Caco-2 (cell line): ENCODE data around the gene PDE11A. TPM values are rescaled to one million over a fixed set of nuclear protein-coding genes. Genes with fewer than 3 reads are reported as not detected.

Experiments
- BruUV-seq: library from RNA; stranded (reverse); fragments of 400-500 nt; replicated peaks from 2 replicates; lab custom pipeline; 2021; lab: Mats Ljungman, UMichigan
- CTCF ChIA-PET: fragments of 300-600 bp; sonication (Branson Sonifier 250); formaldehyde crosslinking; loops from one replicate; lab custom pipeline; 2022; ENCODE audit warnings: antibody characterized with exemption; lab: Charles Lee
- POLR2A ChIA-PET: fragments of 300-600 bp; sonication (Branson Sonifier 250); formaldehyde crosslinking; loops from one replicate; lab custom pipeline; 2022; ENCODE audit warnings: antibody characterized with exemption; lab: Charles Lee
- DNase-seq, 2 experiments: peaks; one replicate each; pipeline versions ENCODE4 v3.0.0 to v3.0.0-alpha.2; 2020 to 2022
- H3K27me3 ChIP-seq: replicated peaks from 2 replicates; pipeline ENCODE4 v1.6.0; 2011; ENCODE audit warnings: low read length; ENCODE audit not compliant: control insufficient read depth, insufficient read depth
- H3K36me3 ChIP-seq: 2 replicates; pipeline ENCODE4 v1.5.1; 2011; ENCODE audit warnings: low read length; ENCODE audit not compliant: control insufficient read depth, insufficient read depth
- H3K4me1 ChIP-seq: fragments of 250-450 bp; sonication (Bioruptor Pico); 2 replicates; pipeline ENCODE4 v1.5.1; 2020; ENCODE audit warnings: mild to moderate bottlenecking
- H3K4me3 ChIP-seq: 2 replicates; pipeline ENCODE4 v1.5.1; 2011; ENCODE audit warnings: low read depth, mild to moderate bottlenecking, control low read depth, low read length
- H3K9me3 ChIP-seq: fragments of 250-450 bp; sonication (Bioruptor Pico); 2 replicates; pipeline ENCODE4 v1.5.1; 2020; ENCODE audit warnings: mild to moderate bottlenecking, moderate library complexity
- H3K27ac Mint-ChIP-seq: one replicate; pipeline ENCODE4 v1.8.0; 2022; ENCODE audit warnings: mixed read lengths; ENCODE audit not compliant: unreplicated experiment
- H3K27me3 Mint-ChIP-seq: one replicate; pipeline ENCODE4 v1.8.0; 2022; ENCODE audit warnings: mixed read lengths; ENCODE audit not compliant: insufficient read depth, unreplicated experiment
- H3K36me3 Mint-ChIP-seq: one replicate; pipeline ENCODE4 v1.8.0; 2022; ENCODE audit warnings: mild to moderate bottlenecking, mixed read lengths; ENCODE audit not compliant: insufficient read depth, unreplicated experiment
- H3K4me1 Mint-ChIP-seq: one replicate; pipeline ENCODE4 v1.8.0; 2022; ENCODE audit warnings: low read depth, mixed read lengths; ENCODE audit not compliant: unreplicated experiment
- H3K4me3 Mint-ChIP-seq: one replicate; pipeline ENCODE4 v1.8.0; 2022; ENCODE audit warnings: mild to moderate bottlenecking, moderate library complexity, mixed read lengths; ENCODE audit not compliant: unreplicated experiment
- H3K9me3 Mint-ChIP-seq: one replicate; pipeline ENCODE4 v1.8.0; 2022; ENCODE audit warnings: mixed read lengths; ENCODE audit not compliant: unreplicated experiment
- intact Hi-C: fragments of 100-400 bp; cut with micrococcal nuclease; formaldehyde crosslinking; loops from one replicate; pipeline ENCODE4 v1.10.0; 2022; ENCODE audit not compliant: unreplicated experiment
- total RNA-seq: library from RNA; stranded (reverse); gene quantifications from 2 replicates; pipeline ENCODE4 v1.2.3, GENCODE V29; 2022
- TF ChIP-seq, protein P1 (sequence below), 2 experiments: fragments of 200-600 bp in 1 of 2; IDR thresholded peaks; 1 replicate in 1 of 2; 2 replicates in 1 of 2; pipeline versions ENCODE4 v1.5.1 to v1.8.0; 2011 to 2022; ENCODE audit warnings: antibody characterized with exemption in 1 of 2, control low read depth in 1 of 2, inconsistent platforms in 1 of 2, low read depth in 1 of 2, low read length in 1 of 2, mild to moderate bottlenecking in 1 of 2, moderate library complexity in 1 of 2; ENCODE audit not compliant: insufficient read depth in 1 of 2, severe bottlenecking in 1 of 2, unreplicated experiment in 1 of 2

PDE11A gene
- total RNA-seq, 1 experiment from 2014 or later = 0.25 TPM

DNA sequence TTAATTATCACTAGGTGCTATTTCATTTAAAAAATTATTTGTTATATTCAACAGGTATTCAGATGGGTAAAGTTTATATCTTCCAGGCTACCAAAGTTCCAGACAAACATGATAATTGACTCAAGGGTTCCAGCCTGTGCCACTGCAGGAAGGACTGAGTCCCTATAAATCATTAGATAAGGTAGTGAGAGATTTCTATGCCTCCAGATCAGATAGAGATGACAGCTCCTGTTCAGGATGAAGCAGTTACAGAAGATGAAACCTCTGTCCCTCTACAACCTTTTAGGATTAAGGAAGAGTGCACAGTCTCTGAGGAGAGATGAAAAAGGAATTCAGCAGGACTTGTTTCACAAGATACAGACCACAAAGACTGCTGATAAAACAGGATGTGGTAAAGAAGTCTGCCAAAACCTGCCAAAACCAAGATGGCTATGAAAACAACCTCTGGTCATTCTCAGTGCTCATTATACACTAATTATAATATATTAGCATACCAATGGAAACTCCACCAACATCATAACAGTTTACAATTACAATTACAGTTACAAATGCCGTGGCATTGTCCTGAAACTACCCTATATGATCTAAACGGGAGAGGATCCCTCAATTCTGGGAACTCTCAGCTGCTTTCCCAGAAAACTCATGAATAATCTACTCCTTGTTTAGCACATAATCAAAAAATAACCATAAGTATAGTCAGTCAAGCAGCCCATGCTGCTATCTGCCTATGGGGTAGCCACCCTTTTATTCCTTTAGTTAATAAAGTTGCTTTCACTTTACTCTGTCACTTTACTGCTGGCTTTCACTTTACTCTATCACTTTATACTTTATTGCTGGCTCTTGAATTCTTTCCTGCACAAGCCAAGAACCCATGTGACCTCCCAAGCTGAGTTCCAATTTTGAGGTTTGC lies 288.5 kb downstream of the PDE11A start:
- ChIA-PET POLR2A (no interaction called here), CTCF (no interaction called here)
- peaks cover 19% of the 10 kb centered on the region for H3K9me3 Mint-ChIP-seq
- H3K4me1 Mint-ChIP-seq = no peaks in the 10 kb centered on the region
- H3K27ac Mint-ChIP-seq = no peak overlapping the region
- Histone ChIP-seq H3K27me3 (no peaks in the 10 kb centered on the region), H3K9me3 (no peaks in the 10 kb centered on the region), H3K36me3 (no peaks in the 10 kb centered on the region), H3K4me3 (no peak overlapping the region), H3K4me1 (no peaks in the 10 kb centered on the region)
- intact Hi-C loops = no loop called here
- DNase-seq = no peak
- H3K4me3 Mint-ChIP-seq = no peak overlapping the region
- TF ChIP-seq, protein P1, sequence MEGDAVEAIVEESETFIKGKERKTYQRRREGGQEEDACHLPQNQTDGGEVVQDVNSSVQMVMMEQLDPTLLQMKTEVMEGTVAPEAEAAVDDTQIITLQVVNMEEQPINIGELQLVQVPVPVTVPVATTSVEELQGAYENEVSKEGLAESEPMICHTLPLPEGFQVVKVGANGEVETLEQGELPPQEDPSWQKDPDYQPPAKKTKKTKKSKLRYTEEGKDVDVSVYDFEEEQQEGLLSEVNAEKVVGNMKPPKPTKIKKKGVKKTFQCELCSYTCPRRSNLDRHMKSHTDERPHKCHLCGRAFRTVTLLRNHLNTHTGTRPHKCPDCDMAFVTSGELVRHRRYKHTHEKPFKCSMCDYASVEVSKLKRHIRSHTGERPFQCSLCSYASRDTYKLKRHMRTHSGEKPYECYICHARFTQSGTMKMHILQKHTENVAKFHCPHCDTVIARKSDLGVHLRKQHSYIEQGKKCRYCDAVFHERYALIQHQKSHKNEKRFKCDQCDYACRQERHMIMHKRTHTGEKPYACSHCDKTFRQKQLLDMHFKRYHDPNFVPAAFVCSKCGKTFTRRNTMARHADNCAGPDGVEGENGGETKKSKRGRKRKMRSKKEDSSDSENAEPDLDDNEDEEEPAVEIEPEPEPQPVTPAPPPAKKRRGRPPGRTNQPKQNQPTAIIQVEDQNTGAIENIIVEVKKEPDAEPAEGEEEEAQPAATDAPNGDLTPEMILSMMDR (IDR thresholded peaks at IDR 0.05; ENCODE audit: insufficient read depth in 1 of 2, low read depth in 1 of 2, low read length in 1 of 2, severe bottlenecking in 1 of 2, unreplicated experiment in 1 of 2) = no peak
- H3K36me3 Mint-ChIP-seq = no peaks in the 10 kb centered on the region
- peaks cover 5% of the 10 kb centered on the region for H3K27me3 Mint-ChIP-seq
- no TSS peak for BruUV-seq

DNA sequence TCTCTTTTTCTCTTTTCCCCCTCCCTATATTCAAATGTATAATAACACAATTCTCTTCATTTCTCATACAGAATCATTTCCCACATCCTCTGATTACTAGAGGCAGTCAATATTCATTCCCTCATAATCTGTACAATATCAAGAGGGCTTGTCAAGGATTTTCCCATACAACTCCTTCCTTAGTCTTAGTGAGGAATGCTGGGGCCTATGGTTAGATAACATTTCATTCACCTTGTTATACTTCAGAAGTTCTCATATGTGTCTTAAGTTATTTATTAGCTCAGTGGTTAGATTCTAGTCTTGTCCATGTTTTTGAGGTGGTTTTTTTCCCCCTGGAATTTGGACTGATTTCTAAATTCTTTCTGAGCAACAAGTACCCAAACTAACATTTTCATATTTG lies 289.5 kb downstream of the PDE11A start:
- intact Hi-C loops = no loop called here
- CTCF ChIA-PET = no interaction called here
- H3K4me3 Mint-ChIP-seq = no peak overlapping the region
- Histone ChIP-seq H3K4me3 (no peak overlapping the region), H3K4me1 (no peaks in the 10 kb centered on the region), H3K9me3 (no peaks in the 10 kb centered on the region), H3K36me3 (no peaks in the 10 kb centered on the region), H3K27me3 (no peaks in the 10 kb centered on the region)
- BruUV-seq = no TSS peak
- H3K4me1 Mint-ChIP-seq = no peaks in the 10 kb centered on the region
- peaks cover 19% of the 10 kb centered on the region for H3K9me3 Mint-ChIP-seq
- TF ChIP-seq, protein P1 (IDR thresholded peaks at IDR 0.05; ENCODE audit: insufficient read depth in 1 of 2, low read depth in 1 of 2, low read length in 1 of 2, severe bottlenecking in 1 of 2, unreplicated experiment in 1 of 2) = no peak
- H3K27ac Mint-ChIP-seq = no peak overlapping the region
- no peak for DNase-seq
- H3K27me3 Mint-ChIP-seq = peaks cover 2% of the 10 kb centered on the region
- POLR2A ChIA-PET = no interaction called here
- no peaks in the 10 kb centered on the region for H3K36me3 Mint-ChIP-seq

- BruUV-seq = no TSS peak
- ChIA-PET POLR2A (no interaction called here), CTCF (no interaction called here)
- DNase-seq = no peak
- no peaks in the 10 kb centered on the region for H3K4me1 Mint-ChIP-seq
- H3K4me3 Mint-ChIP-seq = no peak overlapping the region
- Histone ChIP-seq H3K27me3 (no peaks in the 10 kb centered on the region), H3K4me1 (no peaks in the 10 kb centered on the region), H3K36me3 (no peaks in the 10 kb centered on the region), H3K4me3 (no peak overlapping the region), H3K9me3 (no peaks in the 10 kb centered on the region)
- H3K36me3 Mint-ChIP-seq = no peaks in the 10 kb centered on the region
- TF ChIP-seq, protein P1 (IDR thresholded peaks at IDR 0.05; ENCODE audit: insufficient read depth in 1 of 2, low read depth in 1 of 2, low read length in 1 of 2, severe bottlenecking in 1 of 2, unreplicated experiment in 1 of 2) = no peak
- H3K27me3 Mint-ChIP-seq = peaks cover 2% of the 10 kb centered on the region
- H3K27ac Mint-ChIP-seq = no peak overlapping the region
- peaks cover 19% of the 10 kb centered on the region for H3K9me3 Mint-ChIP-seq
- intact Hi-C loops = no loop called here
Measured at GRCh38 chr2:177782613-177783012, 290.0 kb downstream of the PDE11A start.
